Measurements from ENCODE around the gene CD48. TPM values are rescaled to one million over a fixed set of nuclear protein-coding genes. Genes with fewer than 3 reads are reported as not detected.

CD48 gene
- total and polyA plus RNA-seq, 7 experiments from 2014 or later: 200 to 438 (median 353) TPM

DNA sequence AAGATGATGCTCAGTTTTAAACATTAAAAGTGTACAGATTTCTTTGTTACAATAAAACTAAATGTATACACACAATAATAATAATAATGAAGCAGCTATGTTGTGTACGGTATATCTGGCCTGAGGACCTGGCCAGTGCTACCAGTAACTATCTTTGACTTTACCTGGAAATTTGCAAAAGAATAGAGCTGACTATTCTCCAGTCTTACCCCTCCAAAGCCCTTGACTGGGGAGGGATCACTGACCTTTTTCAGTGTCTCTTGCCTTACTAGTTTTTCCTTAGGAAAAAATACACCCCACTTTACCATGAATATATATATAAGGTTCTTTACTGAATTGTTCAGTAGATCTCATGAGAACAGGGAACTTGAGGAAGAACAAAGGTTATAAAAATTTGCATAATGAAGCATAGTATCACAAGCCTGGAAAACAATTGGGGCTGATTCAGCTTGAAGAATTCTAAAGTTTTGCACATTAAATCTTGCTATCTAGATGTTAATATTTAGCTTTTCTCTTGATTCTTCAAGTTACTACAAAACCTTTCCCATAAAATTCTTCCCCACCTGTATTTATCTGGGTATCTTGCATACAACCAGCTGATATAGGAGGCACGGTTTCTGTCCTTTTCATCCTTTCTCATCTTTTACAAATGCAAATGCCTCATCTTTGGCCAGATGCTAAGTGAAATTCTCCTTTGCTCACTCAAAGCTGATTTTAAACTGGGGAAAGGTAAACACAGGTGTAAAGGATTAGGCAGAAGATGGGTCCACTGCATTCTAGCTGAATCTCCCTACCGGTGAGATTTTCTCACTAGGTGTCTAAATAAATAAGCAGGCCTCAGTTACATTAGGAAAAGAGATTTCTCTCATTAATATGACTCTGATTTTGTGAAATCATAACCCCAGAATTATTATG, 39.8 kb downstream of the CD48 start:
- ChIA-PET POLR2A (interaction anchor here (0.6 to 5.4 kb wide), 7 partner anchors 9 to 174 kb away, joined by 3 to 59 read pairs (median 4); partner anchors contain the start of gene SLAMF1), CTCF (interaction anchor here (0.9 to 5.7 kb wide), 9 partner anchors 9 to 243 kb away, joined by 3 to 67 read pairs (median 5); partner anchors contain the start of gene SLAMF1)
- peak overlapping the region in 1 of 9 donors; percentile 45 for H3K27ac Mint-ChIP-seq
- intact Hi-C loops (cut with micrococcal nuclease): loop anchor here (5.0 kb wide), 3 partner anchors 35 to 245 kb away; no protein-coding TSS in a partner anchor
- DNase-seq: no peak
- no peaks in the 10 kb centered on the region for H3K27me3 Mint-ChIP-seq
- Histone ChIP-seq H3K9me3 (ENCODE audit: control insufficient read depth in 2 of 3, low read length in 3 of 3) (no peaks in the 10 kb centered on the region), H3K27me3 (ENCODE audit: control insufficient read depth in 2 of 2, insufficient read depth in 2 of 2, low read length in 2 of 2) (no peaks in the 10 kb centered on the region), H3K4me1 (ENCODE audit: control insufficient read depth in 2 of 2, insufficient read depth in 2 of 2, low read length in 2 of 2) (peaks cover 31 to 41% of the 10 kb centered on the region in 2 donors), H3K36me3 (ENCODE audit: control insufficient read depth in 2 of 3, insufficient read depth in 3 of 3, low read length in 3 of 3) (peaks cover 0 to 5% (median 1%) of the 10 kb centered on the region in 3 experiments), H3K4me3 (ENCODE audit: low read length) (no peak overlapping the region), H3K27ac (ENCODE audit: low read depth, low read length) (peak overlapping the region; percentile 8)
- no peak for ATAC-seq
- H3K36me3 Mint-ChIP-seq: peaks cover 0 to 25% (median 9%) of the 10 kb centered on the region in 5 donors
- H3K9me3 Mint-ChIP-seq: peaks cover 0 to 6% (median 0%) of the 10 kb centered on the region in 11 donors
- peak overlapping the region in 1 of 10 donors; percentile 57 for H3K4me3 Mint-ChIP-seq
- peaks cover 16 to 34% (median 22%) of the 10 kb centered on the region in 7 donors for H3K4me1 Mint-ChIP-seq

GRCh38 chr1:160670701-160671100, 40.9 kb downstream of the CD48 start:
- Histone ChIP-seq H3K4me3 (ENCODE audit: low read length) (no peak overlapping the region), H3K27ac (ENCODE audit: low read depth, low read length) (no peak overlapping the region), H3K36me3 (ENCODE audit: control insufficient read depth in 2 of 3, insufficient read depth in 3 of 3, low read length in 3 of 3) (no peaks in the 10 kb centered on the region), H3K4me1 (ENCODE audit: control insufficient read depth in 2 of 2, insufficient read depth in 2 of 2, low read length in 2 of 2) (peaks cover 34 to 44% of the 10 kb centered on the region in 2 donors), H3K27me3 (ENCODE audit: control insufficient read depth in 2 of 2, insufficient read depth in 2 of 2, low read length in 2 of 2) (no peaks in the 10 kb centered on the region), H3K9me3 (ENCODE audit: control insufficient read depth in 2 of 3, low read length in 3 of 3) (no peaks in the 10 kb centered on the region)
- POLR2A ChIA-PET: no interaction called here
- no peak for ATAC-seq
- CTCF ChIA-PET: no interaction called here
- Mint-ChIP-seq H3K4me1 (peaks cover 27 to 41% (median 34%) of the 10 kb centered on the region in 7 donors), H3K36me3 (peaks cover 0 to 22% (median 9%) of the 10 kb centered on the region in 5 donors), H3K9me3 (peaks cover 0 to 6% (median 0%) of the 10 kb centered on the region in 11 donors), H3K27me3 (no peaks in the 10 kb centered on the region), H3K27ac (peak overlapping the region in 5 of 9 donors; percentile 76 to 88 (median 79)), H3K4me3 (peak overlapping the region in 1 of 10 donors; percentile 6)
- no peak for DNase-seq
- intact Hi-C loops (cut with micrococcal nuclease): loop anchor here (5.0 kb wide), 3 partner anchors 37 to 243 kb away; no protein-coding TSS in a partner anchor

GRCh38 chr1:160669802-160670201, 41.8 kb downstream of the CD48 start:
- ChIA-PET CTCF (no interaction called here), POLR2A (interaction anchor here (1.9 kb wide), 1 partner anchor 23 kb away, joined by 6 read pairs; the partner anchor contains the start of gene SLAMF1)
- Histone ChIP-seq H3K4me3 (ENCODE audit: low read length) (no peak overlapping the region), H3K36me3 (ENCODE audit: control insufficient read depth in 2 of 3, insufficient read depth in 3 of 3, low read length in 3 of 3) (no peaks in the 10 kb centered on the region), H3K9me3 (ENCODE audit: control insufficient read depth in 2 of 3, low read length in 3 of 3) (no peaks in the 10 kb centered on the region), H3K27ac (ENCODE audit: low read depth, low read length) (no peak overlapping the region), H3K4me1 (ENCODE audit: control insufficient read depth in 2 of 2, insufficient read depth in 2 of 2, low read length in 2 of 2) (peaks cover 43 to 46% of the 10 kb centered on the region in 2 donors), H3K27me3 (ENCODE audit: control insufficient read depth in 2 of 2, insufficient read depth in 2 of 2, low read length in 2 of 2) (no peaks in the 10 kb centered on the region)
- H3K27me3 Mint-ChIP-seq: no peaks in the 10 kb centered on the region
- peaks cover 0 to 22% (median 9%) of the 10 kb centered on the region in 5 donors for H3K36me3 Mint-ChIP-seq
- H3K9me3 Mint-ChIP-seq: peaks cover 0 to 6% (median 0%) of the 10 kb centered on the region in 11 donors
- intact Hi-C loops (cut with micrococcal nuclease): loop anchor here (5.0 kb wide), 3 partner anchors 37 to 243 kb away; no protein-coding TSS in a partner anchor
- H3K4me1 Mint-ChIP-seq: peaks cover 31 to 50% (median 43%) of the 10 kb centered on the region in 7 donors
- H3K27ac Mint-ChIP-seq: no peak overlapping the region
- no peak overlapping the region for H3K4me3 Mint-ChIP-seq
- DNase-seq (no peak), ATAC-seq (no peak)

DNA sequence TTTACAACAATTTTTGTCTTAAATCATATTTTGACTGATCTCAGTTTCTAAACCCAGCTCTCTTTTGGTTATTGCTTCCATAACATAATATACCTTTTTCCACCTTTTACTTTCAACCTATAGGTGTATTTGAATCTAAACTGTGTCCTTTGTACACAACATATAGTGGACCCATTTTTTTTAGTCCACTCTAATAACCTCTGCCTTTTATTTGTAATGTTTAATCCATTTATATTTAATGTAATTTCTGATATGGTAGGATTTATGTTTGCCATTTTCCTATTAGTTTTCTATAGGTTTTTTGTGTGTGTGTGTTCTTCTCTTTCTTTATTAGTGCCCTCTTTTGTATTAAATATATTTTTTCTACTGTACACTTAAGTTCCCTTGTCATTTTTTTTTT, 42.3 kb downstream of the CD48 start:
- no peak overlapping the region for H3K4me3 Mint-ChIP-seq
- H3K27ac Mint-ChIP-seq: no peak overlapping the region
- Histone ChIP-seq H3K9me3 (ENCODE audit: control insufficient read depth in 2 of 3, low read length in 3 of 3) (no peaks in the 10 kb centered on the region), H3K4me1 (ENCODE audit: control insufficient read depth in 2 of 2, insufficient read depth in 2 of 2, low read length in 2 of 2) (peaks cover 46 to 48% of the 10 kb centered on the region in 2 donors), H3K27ac (ENCODE audit: low read depth, low read length) (no peak overlapping the region), H3K36me3 (ENCODE audit: control insufficient read depth in 2 of 3, insufficient read depth in 3 of 3, low read length in 3 of 3) (no peaks in the 10 kb centered on the region), H3K4me3 (ENCODE audit: low read length) (no peak overlapping the region), H3K27me3 (ENCODE audit: control insufficient read depth in 2 of 2, insufficient read depth in 2 of 2, low read length in 2 of 2) (no peaks in the 10 kb centered on the region)
- H3K4me1 Mint-ChIP-seq: peaks cover 34 to 55% (median 48%) of the 10 kb centered on the region in 7 donors
- ChIA-PET POLR2A (interaction anchor here (0.6 to 1.9 kb wide), 3 partner anchors 15 to 634 kb away, joined by 3 to 6 read pairs (median 3); partner anchors contain the start of gene SLAMF1), CTCF (interaction anchor here (1.0 kb wide), 1 partner anchor 56 kb away, joined by 3 read pairs; no protein-coding TSS in a partner anchor)
- H3K27me3 Mint-ChIP-seq: no peaks in the 10 kb centered on the region
- intact Hi-C loops (cut with micrococcal nuclease): no loop called here
- peaks cover 0 to 6% (median 0%) of the 10 kb centered on the region in 11 donors for H3K9me3 Mint-ChIP-seq
- ATAC-seq (no peak), DNase-seq (no peak)
- H3K36me3 Mint-ChIP-seq: peaks cover 0 to 22% (median 9%) of the 10 kb centered on the region in 5 donors

DNA sequence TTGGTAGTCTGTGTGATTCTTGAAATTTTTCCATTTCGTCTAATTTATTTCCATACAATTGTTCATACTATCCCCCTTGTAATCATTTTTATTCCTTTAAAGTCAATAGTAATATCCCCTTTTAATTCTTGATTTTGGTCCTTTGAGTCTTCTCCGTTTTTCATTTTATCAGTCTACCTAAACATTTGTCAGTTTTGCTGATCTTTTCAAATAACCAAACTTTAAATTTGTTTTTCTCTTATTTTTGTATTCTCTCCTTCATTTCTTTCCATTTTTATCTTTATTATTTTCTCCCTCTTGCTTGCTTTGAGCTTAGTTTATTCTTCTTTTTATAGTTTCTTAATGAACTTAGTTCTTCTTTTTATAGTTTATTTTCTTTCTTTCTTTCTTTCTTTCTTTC, 43.7 kb downstream of the CD48 start:
- intact Hi-C loops (cut with micrococcal nuclease): no loop called here
- no peak for ATAC-seq
- Mint-ChIP-seq H3K27me3 (no peaks in the 10 kb centered on the region), H3K4me3 (peak overlapping the region in 2 of 10 donors; percentile 13 to 15), H3K27ac (peak overlapping the region in 2 of 9 donors; percentile 47 to 58), H3K36me3 (peaks cover 0 to 24% (median 9%) of the 10 kb centered on the region in 5 donors), H3K9me3 (peaks cover 0 to 7% (median 0%) of the 10 kb centered on the region in 11 donors), H3K4me1 (peaks cover 44 to 69% (median 61%) of the 10 kb centered on the region in 7 donors)
- no peaks in the 10 kb centered on the region for H3K36me3 ChIP-seq (ENCODE audit: control insufficient read depth in 2 of 3, insufficient read depth in 3 of 3, low read length in 3 of 3)
- peaks cover 46 to 48% of the 10 kb centered on the region in 2 donors for H3K4me1 ChIP-seq (ENCODE audit: control insufficient read depth in 2 of 2, insufficient read depth in 2 of 2, low read length in 2 of 2)
- ChIA-PET CTCF (interaction anchor here (0.6 to 1.0 kb wide), 4 partner anchors 47 to 219 kb away, joined by 3 to 4 read pairs (median 3); no protein-coding TSS in a partner anchor), POLR2A (interaction anchor here (1.2 to 1.9 kb wide), 2 partner anchors 21 to 23 kb away, joined by 5 to 6 read pairs; partner anchors contain the start of gene SLAMF1)
- DNase-seq: no peak
- H3K9me3 ChIP-seq (ENCODE audit: control insufficient read depth in 2 of 3, low read length in 3 of 3): no peaks in the 10 kb centered on the region
- no peak overlapping the region for H3K27ac ChIP-seq (ENCODE audit: low read depth, low read length)
- no peak overlapping the region for H3K4me3 ChIP-seq (ENCODE audit: low read length)
- no peaks in the 10 kb centered on the region for H3K27me3 ChIP-seq (ENCODE audit: control insufficient read depth in 2 of 2, insufficient read depth in 2 of 2, low read length in 2 of 2)

DNA sequence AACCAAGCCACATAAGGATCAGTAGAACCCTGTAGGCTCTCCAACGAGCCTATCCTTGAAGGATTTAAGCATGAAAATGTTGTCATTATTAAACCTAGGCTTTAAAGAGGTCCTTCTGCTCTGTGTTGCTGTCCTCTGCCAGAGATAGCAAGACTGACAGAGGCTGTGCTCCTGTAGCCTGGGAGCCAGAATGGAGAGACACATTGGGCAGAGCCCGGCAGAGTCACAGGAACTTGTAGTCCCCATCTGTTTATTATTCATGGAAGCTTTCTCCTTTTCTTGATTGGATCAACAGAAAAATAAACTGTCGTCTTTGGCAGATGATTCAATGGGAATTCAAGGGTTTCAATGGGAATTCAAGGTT, 45.6 kb downstream of the CD48 start:
- Mint-ChIP-seq H3K9me3 (peaks cover 0 to 7% (median 0%) of the 10 kb centered on the region in 11 donors), H3K4me3 (peak overlapping the region in 9 of 10 donors; percentile 42 to 87 (median 74)), H3K36me3 (peaks cover 0 to 30% (median 8%) of the 10 kb centered on the region in 5 donors), H3K4me1 (peaks cover 53 to 82% (median 75%) of the 10 kb centered on the region in 7 donors), H3K27me3 (no peaks in the 10 kb centered on the region), H3K27ac (peak overlapping the region; percentile 77 to 96 (median 89))
- ChIA-PET POLR2A (interaction anchor here (0.6 to 3.5 kb wide), 5 partner anchors 9 to 52 kb away, joined by 3 to 22 read pairs (median 3); partner anchors contain the start of gene SLAMF1), CTCF (interaction anchor here (1.0 to 2.7 kb wide), 4 partner anchors 9 to 61 kb away, joined by 3 to 15 read pairs (median 4); no protein-coding TSS in a partner anchor)
- H3K36me3 ChIP-seq (ENCODE audit: control insufficient read depth in 2 of 3, insufficient read depth in 3 of 3, low read length in 3 of 3): no peaks in the 10 kb centered on the region
- DNase-seq: no peak
- H3K27me3 ChIP-seq (ENCODE audit: control insufficient read depth in 2 of 2, insufficient read depth in 2 of 2, low read length in 2 of 2): no peaks in the 10 kb centered on the region
- H3K9me3 ChIP-seq (ENCODE audit: control insufficient read depth in 2 of 3, low read length in 3 of 3): no peaks in the 10 kb centered on the region
- peaks cover 43 to 49% of the 10 kb centered on the region in 2 donors for H3K4me1 ChIP-seq (ENCODE audit: control insufficient read depth in 2 of 2, insufficient read depth in 2 of 2, low read length in 2 of 2)
- no peak for ATAC-seq
- intact Hi-C loops (cut with micrococcal nuclease): no loop called here
- peak overlapping the region; percentile 22 for H3K4me3 ChIP-seq (ENCODE audit: low read length)
- no peak overlapping the region for H3K27ac ChIP-seq (ENCODE audit: low read depth, low read length)
